ENCODE results near the gene TPCN2. TPM values are rescaled to one million over a fixed set of nuclear protein-coding genes. Genes with fewer than 3 reads are reported as not detected.

TPCN2 gene
- polyA plus RNA-seq (2012; ENCODE audit: insufficient read length, low read depth) = 5.6 TPM

DNA sequence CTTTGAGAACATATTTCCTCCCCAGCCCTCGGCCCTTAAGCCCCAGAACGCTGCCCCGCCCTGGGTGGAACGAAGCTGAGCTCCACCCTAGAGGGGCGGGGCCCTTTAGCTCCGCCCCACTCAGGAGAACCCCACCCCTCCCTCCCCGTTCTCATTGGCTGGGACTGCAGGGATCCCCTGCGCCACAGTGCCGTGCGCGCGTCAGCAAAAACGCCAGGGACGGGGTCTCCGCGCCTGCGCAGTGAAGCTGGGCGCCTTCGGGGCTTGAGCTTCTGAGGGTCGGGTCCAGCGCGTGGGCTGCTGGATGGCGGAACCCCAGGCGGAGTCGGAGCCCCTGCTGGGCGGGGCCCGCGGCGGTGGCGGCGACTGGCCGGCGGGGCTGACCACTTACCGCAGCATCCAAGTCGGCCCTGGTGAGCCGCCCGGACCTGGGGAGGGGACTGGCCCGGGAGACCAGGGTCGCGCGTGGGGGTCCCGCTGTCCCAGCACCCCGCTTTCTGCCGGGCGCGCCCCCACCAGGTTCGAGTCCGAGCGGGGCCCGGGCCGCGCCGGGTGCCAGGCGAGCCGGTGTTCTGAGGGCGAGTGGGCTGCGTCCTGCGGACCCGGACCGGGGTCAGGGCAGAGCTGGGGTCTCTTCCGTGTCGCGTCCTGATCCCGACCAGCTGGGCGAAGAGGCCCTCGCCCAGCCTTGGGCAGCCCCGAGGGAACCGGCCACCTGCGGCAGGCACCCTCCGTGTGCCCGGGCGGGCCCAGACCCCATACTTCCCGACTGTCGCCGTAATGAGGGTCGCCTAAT, at the start of gene TPCN2:
TPCN2 (plus strand) TSS at position 239 of the 796 bp plus-strand sequence; CDS start at position 305, 66 bp downstream.
- TF ChIP-seq POLR2AphosphoS5 (IDR thresholded peaks at IDR 0.05; ENCODE audit: low read depth, low read length) (peak; percentile 88), SIN3A (IDR thresholded peaks at IDR 0.05; ENCODE audit: borderline replicate concordance, insufficient read depth, low read length) (0 out of 2 replicates have a peak, but pooled peaks have one; percentile 32), TAF1 (IDR thresholded peaks at IDR 0.05; ENCODE audit: borderline replicate concordance, insufficient read depth, low read length) (no peak; the same call in 1 of the 2 replicates), FOXP2 (optimal IDR thresholded peaks at IDR 0.05; ENCODE audit: borderline replicate concordance, extremely low read depth, extremely low read length, insufficient read depth) (peak; percentile 59)
- TF ChIP-seq, protein P1, sequence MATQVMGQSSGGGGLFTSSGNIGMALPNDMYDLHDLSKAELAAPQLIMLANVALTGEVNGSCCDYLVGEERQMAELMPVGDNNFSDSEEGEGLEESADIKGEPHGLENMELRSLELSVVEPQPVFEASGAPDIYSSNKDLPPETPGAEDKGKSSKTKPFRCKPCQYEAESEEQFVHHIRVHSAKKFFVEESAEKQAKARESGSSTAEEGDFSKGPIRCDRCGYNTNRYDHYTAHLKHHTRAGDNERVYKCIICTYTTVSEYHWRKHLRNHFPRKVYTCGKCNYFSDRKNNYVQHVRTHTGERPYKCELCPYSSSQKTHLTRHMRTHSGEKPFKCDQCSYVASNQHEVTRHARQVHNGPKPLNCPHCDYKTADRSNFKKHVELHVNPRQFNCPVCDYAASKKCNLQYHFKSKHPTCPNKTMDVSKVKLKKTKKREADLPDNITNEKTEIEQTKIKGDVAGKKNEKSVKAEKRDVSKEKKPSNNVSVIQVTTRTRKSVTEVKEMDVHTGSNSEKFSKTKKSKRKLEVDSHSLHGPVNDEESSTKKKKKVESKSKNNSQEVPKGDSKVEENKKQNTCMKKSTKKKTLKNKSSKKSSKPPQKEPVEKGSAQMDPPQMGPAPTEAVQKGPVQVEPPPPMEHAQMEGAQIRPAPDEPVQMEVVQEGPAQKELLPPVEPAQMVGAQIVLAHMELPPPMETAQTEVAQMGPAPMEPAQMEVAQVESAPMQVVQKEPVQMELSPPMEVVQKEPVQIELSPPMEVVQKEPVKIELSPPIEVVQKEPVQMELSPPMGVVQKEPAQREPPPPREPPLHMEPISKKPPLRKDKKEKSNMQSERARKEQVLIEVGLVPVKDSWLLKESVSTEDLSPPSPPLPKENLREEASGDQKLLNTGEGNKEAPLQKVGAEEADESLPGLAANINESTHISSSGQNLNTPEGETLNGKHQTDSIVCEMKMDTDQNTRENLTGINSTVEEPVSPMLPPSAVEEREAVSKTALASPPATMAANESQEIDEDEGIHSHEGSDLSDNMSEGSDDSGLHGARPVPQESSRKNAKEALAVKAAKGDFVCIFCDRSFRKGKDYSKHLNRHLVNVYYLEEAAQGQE (IDR thresholded peaks at IDR 0.05; ENCODE audit: insufficient read depth in 1 of 2, low read depth in 2 of 2, low read length in 2 of 2) = peak in 1 of 2 experiments; percentile 38; a peak in 1 of 4 replicates

DNA sequence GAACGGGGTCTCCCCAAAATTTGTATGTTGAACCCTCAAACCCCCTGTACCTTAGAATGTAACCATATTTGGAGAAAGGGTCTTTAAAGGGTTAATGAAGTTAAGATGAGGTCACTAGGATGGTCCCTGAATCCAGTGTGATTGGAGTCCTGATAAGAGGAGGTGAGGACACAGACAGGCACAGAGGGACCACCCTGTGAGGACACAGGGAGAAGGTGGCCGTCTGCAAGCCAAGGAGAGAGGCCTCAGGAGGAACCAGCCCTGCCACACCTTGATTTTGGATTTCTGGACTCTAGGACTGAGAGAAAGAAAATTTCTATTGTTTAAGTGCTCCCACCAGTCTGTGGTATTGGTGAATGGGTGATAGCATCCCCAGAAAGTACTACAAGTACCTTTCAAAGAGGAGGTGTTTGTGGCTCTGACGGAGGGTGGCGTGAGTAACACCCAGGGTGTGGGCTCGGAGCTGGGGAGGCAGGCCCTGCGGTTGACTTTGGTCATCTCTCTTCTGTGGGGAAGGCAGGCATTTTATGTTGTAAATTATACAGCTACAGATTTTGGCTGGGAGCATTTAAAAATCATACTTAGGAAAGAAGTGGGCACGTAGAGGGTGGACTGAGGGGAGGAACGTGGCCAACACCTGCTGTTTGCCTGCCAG, 49.5 kb upstream of the TPCN2 start:
- TF ChIP-seq, protein P1 (IDR thresholded peaks at IDR 0.05; ENCODE audit: insufficient read depth in 1 of 2, low read depth in 2 of 2, low read length in 2 of 2) = no peak
- TF ChIP-seq TAF1 (IDR thresholded peaks at IDR 0.05; ENCODE audit: borderline replicate concordance, insufficient read depth, low read length) (no peak), POLR2AphosphoS5 (IDR thresholded peaks at IDR 0.05; ENCODE audit: low read depth, low read length) (no peak), FOXP2 (optimal IDR thresholded peaks at IDR 0.05; ENCODE audit: borderline replicate concordance, extremely low read depth, extremely low read length, insufficient read depth) (no peak), SIN3A (IDR thresholded peaks at IDR 0.05; ENCODE audit: borderline replicate concordance, insufficient read depth, low read length) (no peak)

DNA sequence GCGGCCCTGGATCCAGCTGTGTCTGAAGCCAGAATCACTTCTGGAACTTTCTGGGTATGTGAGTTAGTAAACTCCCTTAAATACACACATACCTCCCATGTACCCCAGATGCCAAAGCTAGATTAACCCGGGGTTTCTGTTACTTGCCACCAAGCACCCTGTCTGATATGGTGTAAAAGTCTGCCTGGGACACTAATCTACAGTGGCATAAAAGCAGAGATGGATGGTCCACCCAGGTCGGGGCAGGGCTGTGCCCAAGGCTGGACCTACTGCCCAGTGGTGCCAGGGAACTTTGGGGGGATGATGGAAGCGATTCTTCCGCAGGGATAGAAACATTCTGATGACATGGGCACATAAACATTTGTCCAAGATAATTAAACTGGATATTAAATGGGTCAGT, 48.3 kb upstream of the TPCN2 start:
- TF ChIP-seq, protein P1 (IDR thresholded peaks at IDR 0.05; ENCODE audit: insufficient read depth in 1 of 2, low read depth in 2 of 2, low read length in 2 of 2) = no peak
- TF ChIP-seq SIN3A (IDR thresholded peaks at IDR 0.05; ENCODE audit: borderline replicate concordance, insufficient read depth, low read length) (no peak), FOXP2 (optimal IDR thresholded peaks at IDR 0.05; ENCODE audit: borderline replicate concordance, extremely low read depth, extremely low read length, insufficient read depth) (no peak), POLR2AphosphoS5 (IDR thresholded peaks at IDR 0.05; ENCODE audit: low read depth, low read length) (no peak), TAF1 (IDR thresholded peaks at IDR 0.05; ENCODE audit: borderline replicate concordance, insufficient read depth, low read length) (no peak)

DNA sequence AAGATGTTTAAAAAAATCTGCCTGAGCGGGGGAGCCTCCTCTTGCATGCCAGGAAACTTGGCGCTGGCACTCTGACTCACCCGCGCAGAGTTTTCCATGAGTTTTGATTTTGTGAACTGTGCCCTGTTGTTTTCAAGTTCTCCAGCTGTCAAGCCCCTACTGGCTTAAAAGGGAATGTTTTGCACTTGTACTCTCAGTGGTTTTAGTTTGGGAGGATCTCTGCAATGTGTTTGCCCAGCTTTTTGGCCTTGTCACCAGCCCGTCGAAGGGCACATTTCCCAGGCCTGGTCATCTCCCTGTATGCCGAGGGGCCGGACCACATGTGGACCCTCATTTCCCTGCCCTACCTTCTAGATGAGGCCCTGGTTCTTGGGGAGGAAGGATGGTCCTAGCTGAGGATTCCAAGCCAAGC, 47.9 kb upstream of the TPCN2 start:
- no peak for TF ChIP-seq POLR2AphosphoS5 (IDR thresholded peaks at IDR 0.05; ENCODE audit: low read depth, low read length)
- TF ChIP-seq FOXP2 (optimal IDR thresholded peaks at IDR 0.05; ENCODE audit: borderline replicate concordance, extremely low read depth, extremely low read length, insufficient read depth) = no peak
- TF ChIP-seq SIN3A (IDR thresholded peaks at IDR 0.05; ENCODE audit: borderline replicate concordance, insufficient read depth, low read length) = no peak
- TF ChIP-seq, protein P1 (IDR thresholded peaks at IDR 0.05; ENCODE audit: insufficient read depth in 1 of 2, low read depth in 2 of 2, low read length in 2 of 2) = no peak
- no peak for TF ChIP-seq TAF1 (IDR thresholded peaks at IDR 0.05; ENCODE audit: borderline replicate concordance, insufficient read depth, low read length)

All from PFSK-1 (cell line).